Endothelial cell of umbilical vein (primary cell): ENCODE data around the gene EYS.

Source experiments
- CTCF ChIP-seq, 2 donors: IDR thresholded peaks; 1 replicate in 1 of 2; 2 replicates in 1 of 2; pipeline ENCODE4 v1.5.1; 2011; ENCODE audit warnings: low read length in 2 of 2, mild to moderate bottlenecking in 2 of 2, moderate library complexity in 2 of 2, control low read depth in 1 of 2, inconsistent platforms in 1 of 2, low read depth in 1 of 2; ENCODE audit not compliant: insufficient read depth in 1 of 2; ENCODE audit errors: extremely low read depth in 1 of 2
- EZH2 ChIP-seq: IDR thresholded peaks from 2 replicates; pipeline ENCODE4 v1.6.1; 2012; ENCODE audit warnings: borderline replicate concordance, low read depth, mild to moderate bottlenecking, moderate library complexity, low read length, inconsistent platforms; ENCODE audit not compliant: severe bottlenecking
- POLR2A ChIP-seq: IDR thresholded peaks from 2 replicates; pipeline ENCODE4 v1.6.1; 2012; ENCODE audit warnings: low read depth, mild to moderate bottlenecking, control low read depth, low read length
- POLR2AphosphoS5 ChIP-seq: IDR thresholded peaks from 2 replicates; pipeline ENCODE4 v1.6.1; 2012; ENCODE audit warnings: low read depth, mild to moderate bottlenecking, control low read depth, low read length, moderate library complexity; ENCODE audit not compliant: insufficient read depth

GRCh38 chr6:64736421-64736950, 970.5 kb downstream of the EYS start:
- TF ChIP-seq CTCF (IDR thresholded peaks at IDR 0.05; ENCODE audit: extremely low read depth in 1 of 2, insufficient read depth in 1 of 2, low read depth in 1 of 2, low read length in 2 of 2) (no peak), POLR2A (no peak), EZH2 (no peak), POLR2AphosphoS5 (no peak)
